GM18951 (cell line): Measurements from ENCODE around the gene CD34.

Source experiments
- POLR2A ChIP-seq: IDR thresholded peaks from 4 replicates; pipeline ENCODE4 v1.6.1; 2011; ENCODE audit warnings: mild to moderate bottlenecking; ENCODE audit not compliant: insufficient read length, insufficient read depth; ENCODE audit errors: extremely low read depth
- in situ Hi-C: fragments of 300-500 bp; cut with MboI; formaldehyde crosslinking; loops from one replicate; pipeline ENCODE4 v1.12.0; 2022; ENCODE audit warnings: low sequenced_read_pairs, mixed read lengths, inconsistent platforms; ENCODE audit not compliant: unreplicated experiment

Gene CD34

GRCh38 chr1:207832796-207833195 lies 78.1 kb downstream of the CD34 start:
- TF ChIP-seq POLR2A, result no peak
- in situ Hi-C loops, result loop anchor here (5.0 kb wide), 1 partner anchor 35 kb away; no protein-coding TSS in a partner anchor

DNA sequence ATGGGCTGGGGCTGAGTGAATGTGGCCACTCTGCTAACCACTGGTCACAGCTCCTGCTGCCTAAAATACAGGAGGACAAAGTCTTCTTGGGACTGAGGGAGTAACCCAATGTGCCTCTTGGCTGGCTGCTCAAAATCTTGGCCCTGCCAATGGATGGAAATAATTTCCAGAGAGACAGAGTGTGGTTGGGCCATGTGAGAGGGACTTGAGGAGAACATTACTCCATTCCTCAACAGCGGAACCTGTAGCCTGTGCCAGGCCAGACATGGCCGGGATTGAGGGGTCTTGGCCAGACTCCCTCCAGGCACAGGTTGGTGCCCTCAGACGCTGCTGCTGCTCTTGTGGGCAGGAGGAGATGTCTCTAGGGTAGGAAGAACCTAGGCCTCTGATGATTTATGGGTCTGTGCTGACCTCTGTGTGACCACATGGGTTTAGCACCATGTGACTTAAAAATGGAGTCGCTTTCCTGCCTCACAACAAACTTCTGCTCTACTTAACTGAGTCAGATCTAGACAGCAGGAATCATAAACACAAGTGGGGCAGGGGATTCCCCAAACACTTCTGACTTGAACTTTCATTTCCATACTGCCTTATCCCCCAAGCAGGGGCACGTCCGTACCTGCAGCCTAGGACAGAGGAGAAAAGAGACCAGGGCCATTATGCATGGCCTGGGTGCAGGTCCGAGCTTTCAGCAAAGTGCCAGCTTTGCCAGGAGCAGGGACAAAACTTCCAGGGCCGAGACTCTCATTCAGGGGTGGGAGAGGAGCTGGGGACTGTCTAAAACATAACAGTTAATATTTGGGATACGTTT lies 79.2 kb downstream of the CD34 start:
- in situ Hi-C loops, result loop anchor here (5.0 kb wide), 1 partner anchor 36 kb away; no protein-coding TSS in a partner anchor
- peak; percentile 36 for TF ChIP-seq POLR2A
